ENCODE results near the gene NCKIPSD. TPM values are rescaled to one million over a fixed set of nuclear protein-coding genes. Genes with fewer than 3 reads are reported as not detected.

NCKIPSD gene
- total RNA-seq, 1 experiment from 2014 or later = 36.9 TPM

- CTCF ChIA-PET = no interaction called here
- POLR2A ChIA-PET = no interaction called here
- DNase-seq (ENCODE audit: low read depth, low spot score) = no peak
- Histone ChIP-seq H3K4me1 (ENCODE audit: control insufficient read depth in 1 of 2, insufficient read depth in 2 of 2, low read length in 2 of 2) (peaks cover 5 to 11% of the 10 kb centered on the region in 2 experiments; a peak in 3 of 4 replicates), H4K20me1 (ENCODE audit: insufficient read depth) (no peaks in the 10 kb centered on the region), H2AFZ (ENCODE audit: low read depth, low read length, poor library complexity, severe bottlenecking) (no peak overlapping the region), H3K9me3 (ENCODE audit: control insufficient read depth in 1 of 2, insufficient read depth in 1 of 2, low read depth in 1 of 2, low read length in 2 of 2) (no peaks in the 10 kb centered on the region), H3K4me3 (replicated peaks in 1 of 2; ENCODE audit: low read depth in 1 of 2, low read length in 2 of 2) (no peak overlapping the region), H3K27me3 (ENCODE audit: insufficient read depth, low read length) (no peaks in the 10 kb centered on the region), H3K27ac (ENCODE audit: low read depth, low read length) (no peak overlapping the region), H3K9ac (ENCODE audit: low read length) (no peak overlapping the region), H3K4me2 (ENCODE audit: low read length) (no peak overlapping the region), H3K9me2 (ENCODE audit: insufficient read depth) (no peaks in the 10 kb centered on the region), H3K36me3 (ENCODE audit: control insufficient read depth in 1 of 2, insufficient read depth in 2 of 2, low read length in 2 of 2) (peaks cover 23 to 44% of the 10 kb centered on the region in 2 experiments; a peak in 3 of 4 replicates), H3K79me2 (ENCODE audit: insufficient read depth, low read length) (peaks cover 12% of the 10 kb centered on the region; the same call in 1 of the 2 replicates)
- RAD21 ChIA-PET (ENCODE audit: low non-redundant PET in 1 of 2, low total read pairs in 2 of 2, uncharacterized antibody in 2 of 2, unreplicated experiment in 2 of 2) = no interaction called here
- TF ChIP-seq RAD21 (IDR thresholded peaks at IDR 0.05; ENCODE audit: low read depth) = no peak
- TF ChIP-seq ZNF274 (IDR thresholded peaks at IDR 0.05; ENCODE audit: low read depth, low read length) = no peak
- TF ChIP-seq SP1 (IDR thresholded peaks at IDR 0.05; ENCODE audit: low read depth) = no peak
- TF ChIP-seq, protein P1, sequence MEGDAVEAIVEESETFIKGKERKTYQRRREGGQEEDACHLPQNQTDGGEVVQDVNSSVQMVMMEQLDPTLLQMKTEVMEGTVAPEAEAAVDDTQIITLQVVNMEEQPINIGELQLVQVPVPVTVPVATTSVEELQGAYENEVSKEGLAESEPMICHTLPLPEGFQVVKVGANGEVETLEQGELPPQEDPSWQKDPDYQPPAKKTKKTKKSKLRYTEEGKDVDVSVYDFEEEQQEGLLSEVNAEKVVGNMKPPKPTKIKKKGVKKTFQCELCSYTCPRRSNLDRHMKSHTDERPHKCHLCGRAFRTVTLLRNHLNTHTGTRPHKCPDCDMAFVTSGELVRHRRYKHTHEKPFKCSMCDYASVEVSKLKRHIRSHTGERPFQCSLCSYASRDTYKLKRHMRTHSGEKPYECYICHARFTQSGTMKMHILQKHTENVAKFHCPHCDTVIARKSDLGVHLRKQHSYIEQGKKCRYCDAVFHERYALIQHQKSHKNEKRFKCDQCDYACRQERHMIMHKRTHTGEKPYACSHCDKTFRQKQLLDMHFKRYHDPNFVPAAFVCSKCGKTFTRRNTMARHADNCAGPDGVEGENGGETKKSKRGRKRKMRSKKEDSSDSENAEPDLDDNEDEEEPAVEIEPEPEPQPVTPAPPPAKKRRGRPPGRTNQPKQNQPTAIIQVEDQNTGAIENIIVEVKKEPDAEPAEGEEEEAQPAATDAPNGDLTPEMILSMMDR (IDR thresholded peaks at IDR 0.05 in 2 of 3, conservative IDR thresholded peaks at IDR 0.05 in 1 of 3; ENCODE audit: borderline replicate concordance in 1 of 3, insufficient read depth in 1 of 3, low read depth in 2 of 3, low read length in 2 of 3) = no peak
- no peak for TF ChIP-seq TCF7L2 (IDR thresholded peaks at IDR 0.05; ENCODE audit: borderline replicate concordance, extremely low read depth, insufficient read depth, insufficient read length)
- TF ChIP-seq CBX3 (IDR thresholded peaks at IDR 0.05; ENCODE audit: low read depth) = no peak
- no peak for TF ChIP-seq ZBTB33 (IDR thresholded peaks at IDR 0.05; ENCODE audit: extremely low read depth, insufficient replicate concordance, low read length)
- TF ChIP-seq POLR2AphosphoS5 (IDR thresholded peaks at IDR 0.05; ENCODE audit: low read depth, low read length) = no peak
- no peak for TF ChIP-seq FOSL1 (IDR thresholded peaks at IDR 0.05; ENCODE audit: low read depth)
- intact Hi-C loops (cut with micrococcal nuclease) = no loop called here
- no peak for ATAC-seq
- no TSS peak for BruUV-seq (replicated peaks)
These were observed 55.3 kb downstream of the NCKIPSD start for GRCh38 chr3:48630407-48630806.
